ENCODE data around the gene CLEC2L.

GRCh38 chr7:139583826-139584553, 60.5 kb downstream of the CLEC2L start:
- TF ChIP-seq STAT1 (IDR thresholded peaks at IDR 0.05; ENCODE audit: unreplicated experiment) (no peak), CTCF (conservative IDR thresholded peaks at IDR 0.05; ENCODE audit: low read depth in 2 of 2) (no peak), POLR2AphosphoS5 (IDR thresholded peaks at IDR 0.05; ENCODE audit: low read depth) (no peak), CREB1 (CRISPR knock-in tag; IDR thresholded peaks at IDR 0.05; ENCODE audit: low read depth) (no peak), ETS1 (IDR thresholded peaks at IDR 0.05) (no peak), EZH2phosphoT487 (IDR thresholded peaks at IDR 0.05; ENCODE audit: unreplicated experiment) (no peak), EZH2 (IDR thresholded peaks at IDR 0.05; ENCODE audit: low read depth, unreplicated experiment) (no peak)

Data from GM23338 (cell line).